Stimulated activated naive CD8-positive, alpha-beta T cell treated with anti-CD3 and anti-CD28 coated beads, Interleukin-15, Interleukin-2, amounts not matched to agents 100 ng/mL and 50 ng/mL, for 24 hours (primary cell): Measurements from ENCODE around the gene OSBP2.
"Not testable (repeated sequence)": the region's sequence is repeated elsewhere in the genome, so short reads cannot be mapped to it uniquely, and the experiment has no call there.

Experiments
- H3K27ac Mint-ChIP-seq: one replicate; pipeline ENCODE4 v1.8.0; 2021; ENCODE audit warnings: mild to moderate bottlenecking, mixed read lengths
- H3K27me3 Mint-ChIP-seq: one replicate; pipeline ENCODE4 v1.8.0; 2021; ENCODE audit warnings: mixed read lengths
- H3K36me3 Mint-ChIP-seq: one replicate; pipeline ENCODE4 v1.8.0; 2021; ENCODE audit warnings: low read depth, mixed read lengths
- H3K4me1 Mint-ChIP-seq: one replicate; pipeline ENCODE4 v1.8.0; 2021; ENCODE audit warnings: low read depth, mixed read lengths
- H3K4me3 Mint-ChIP-seq: one replicate; pipeline ENCODE4 v1.8.0; 2021; ENCODE audit warnings: mild to moderate bottlenecking, mixed read lengths
- H3K9me3 Mint-ChIP-seq: one replicate; pipeline ENCODE4 v1.8.0; 2021; ENCODE audit warnings: mixed read lengths

OSBP2 gene

DNA sequence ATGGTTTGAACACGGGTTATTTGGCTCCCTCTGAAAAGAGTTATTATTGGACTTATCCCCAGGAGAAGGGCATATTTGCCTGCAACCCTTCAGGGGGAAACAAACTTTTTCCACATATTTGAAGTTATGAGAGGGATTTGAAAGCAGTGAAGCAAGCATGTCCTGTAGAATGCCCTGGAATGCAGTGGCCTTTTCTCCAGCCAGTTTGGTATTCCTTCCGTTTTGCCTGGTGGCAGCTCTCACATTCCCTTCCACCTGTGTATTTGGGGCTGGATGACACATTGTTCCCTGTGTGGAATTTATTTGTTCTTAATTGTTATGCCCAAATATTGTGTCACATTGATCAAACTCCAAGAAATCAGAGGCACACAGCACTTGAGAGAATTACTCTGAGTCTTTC, 59.0 kb downstream of the OSBP2 start:
- no peak overlapping the region for H3K4me3 Mint-ChIP-seq
- no peaks in the 10 kb centered on the region for H3K36me3 Mint-ChIP-seq
- H3K27ac Mint-ChIP-seq, result no peak overlapping the region
- H3K9me3 Mint-ChIP-seq, result no peaks in the 10 kb centered on the region
- H3K4me1 Mint-ChIP-seq, result no peaks in the 10 kb centered on the region
- H3K27me3 Mint-ChIP-seq, result no peaks in the 10 kb centered on the region

DNA sequence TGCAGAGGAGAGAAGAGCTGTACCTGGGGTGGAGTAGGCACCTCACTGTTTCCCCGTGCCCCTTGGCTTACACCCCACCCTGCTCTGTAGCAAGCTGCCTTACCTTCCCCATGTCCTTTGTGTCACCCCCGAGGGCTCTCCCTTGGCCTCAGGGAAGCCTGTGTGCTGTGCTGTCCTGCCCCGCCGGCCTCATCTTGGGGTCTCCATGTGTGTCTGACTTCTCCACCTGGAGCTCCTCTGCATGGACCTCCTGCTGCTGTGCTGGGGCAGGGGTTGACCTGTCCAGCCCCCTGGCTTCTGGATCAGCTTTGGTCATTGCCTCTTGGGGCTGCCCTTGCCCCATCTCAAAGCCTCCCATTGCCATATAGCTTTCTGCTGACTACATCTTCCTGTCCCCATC, 59.8 kb downstream of the OSBP2 start:
- Mint-ChIP-seq H3K36me3 (no peaks in the 10 kb centered on the region), H3K27ac (no peak overlapping the region), H3K27me3 (no peaks in the 10 kb centered on the region), H3K4me3 (no peak overlapping the region), H3K9me3 (no peaks in the 10 kb centered on the region), H3K4me1 (no peaks in the 10 kb centered on the region)

- Mint-ChIP-seq H3K36me3 (no peaks in the 10 kb centered on the region), H3K27me3 (no peaks in the 10 kb centered on the region), H3K9me3 (no peaks in the 10 kb centered on the region), H3K4me3 (no peak overlapping the region), H3K27ac (no peak overlapping the region), H3K4me1 (no peaks in the 10 kb centered on the region)
Measured at GRCh38 chr22:30754971-30755758, 60.5 kb downstream of the OSBP2 start.

- H3K4me1 Mint-ChIP-seq, result no peaks in the 10 kb centered on the region
- no peak overlapping the region for H3K27ac Mint-ChIP-seq
- no peaks in the 10 kb centered on the region for H3K27me3 Mint-ChIP-seq
- no peaks in the 10 kb centered on the region for H3K9me3 Mint-ChIP-seq
- no peak overlapping the region for H3K4me3 Mint-ChIP-seq
- no peaks in the 10 kb centered on the region for H3K36me3 Mint-ChIP-seq
Measured at GRCh38 chr22:30755759-30756124, 61.1 kb downstream of the OSBP2 start.

DNA sequence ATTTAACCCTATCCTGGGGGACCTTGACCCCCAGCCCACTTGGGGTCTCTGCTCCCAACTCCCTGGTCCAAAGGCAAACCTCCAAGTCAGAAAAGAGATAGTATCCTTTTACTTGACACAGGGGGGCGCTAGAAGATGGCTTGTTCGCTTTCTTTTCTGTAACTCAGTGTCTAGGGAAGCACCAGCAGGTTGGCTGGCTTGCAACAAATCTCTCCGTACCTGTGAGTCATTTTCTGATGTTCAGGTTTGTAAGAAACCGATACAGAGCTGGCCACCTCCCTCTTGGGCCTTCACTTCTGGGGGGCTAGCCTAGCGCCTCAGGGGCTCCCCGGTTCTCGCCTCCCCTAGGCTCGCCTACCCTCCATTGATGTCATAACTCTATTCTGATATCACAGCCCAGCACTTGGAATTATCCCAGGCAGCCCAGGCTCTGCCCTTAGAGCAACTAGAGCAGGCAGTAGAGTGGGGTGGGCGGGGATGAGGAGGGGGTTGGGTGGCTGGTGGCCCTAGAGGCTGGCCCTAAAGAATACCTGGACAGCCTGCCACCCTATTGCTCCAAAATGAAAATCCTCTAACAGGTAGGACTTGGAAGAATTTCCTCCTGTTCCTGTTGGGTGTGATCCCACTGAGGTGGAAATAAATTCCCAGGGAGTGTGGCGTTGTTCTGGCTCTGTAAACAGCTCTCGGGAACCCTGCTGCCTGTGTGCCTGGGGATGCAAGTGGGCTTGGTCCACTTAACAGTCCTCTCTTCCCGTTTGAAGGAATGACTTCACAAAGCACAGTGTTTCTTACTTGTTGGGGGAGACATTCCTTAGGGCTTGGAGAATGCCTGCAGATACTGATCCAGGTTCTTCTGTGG, 69.4 kb downstream of the OSBP2 start:
- H3K9me3 Mint-ChIP-seq, result no peaks in the 10 kb centered on the region
- H3K4me1 Mint-ChIP-seq, result no peaks in the 10 kb centered on the region
- H3K36me3 Mint-ChIP-seq, result no peaks in the 10 kb centered on the region
- no peak overlapping the region for H3K27ac Mint-ChIP-seq
- H3K27me3 Mint-ChIP-seq, result no peaks in the 10 kb centered on the region
- no peak overlapping the region for H3K4me3 Mint-ChIP-seq

DNA sequence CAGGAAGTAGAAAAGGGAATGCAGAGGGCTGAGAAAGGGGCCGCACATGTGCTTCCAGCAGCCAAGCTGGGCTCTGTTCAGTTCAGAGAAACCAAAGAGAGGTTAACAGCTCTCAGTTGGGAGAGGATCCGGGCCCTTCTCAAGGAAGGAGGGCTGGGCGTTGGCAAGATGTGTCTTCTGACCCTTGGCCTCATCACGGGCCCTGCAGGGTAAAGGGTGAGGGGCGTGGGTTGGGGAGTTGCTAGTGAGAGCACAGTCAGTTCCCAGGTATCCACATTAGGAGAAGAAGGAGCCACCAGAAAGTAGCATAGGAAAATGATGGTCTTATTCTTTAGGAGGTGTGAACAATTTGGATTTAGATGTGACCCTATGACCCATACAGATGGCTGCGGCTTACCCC, 73.0 kb downstream of the OSBP2 start:
- Mint-ChIP-seq H3K4me1 (no peaks in the 10 kb centered on the region), H3K27me3 (no peaks in the 10 kb centered on the region), H3K4me3 (no peak overlapping the region), H3K36me3 (no peaks in the 10 kb centered on the region), H3K27ac (no peak overlapping the region), H3K9me3 (no peaks in the 10 kb centered on the region)

GRCh38 chr22:30770716-30771115, 76.0 kb downstream of the OSBP2 start:
- no peak overlapping the region for H3K27ac Mint-ChIP-seq
- no peaks in the 10 kb centered on the region for H3K4me1 Mint-ChIP-seq
- H3K4me3 Mint-ChIP-seq, result no peak overlapping the region
- no peaks in the 10 kb centered on the region for H3K27me3 Mint-ChIP-seq
- no peaks in the 10 kb centered on the region for H3K9me3 Mint-ChIP-seq
- no peaks in the 10 kb centered on the region for H3K36me3 Mint-ChIP-seq

DNA sequence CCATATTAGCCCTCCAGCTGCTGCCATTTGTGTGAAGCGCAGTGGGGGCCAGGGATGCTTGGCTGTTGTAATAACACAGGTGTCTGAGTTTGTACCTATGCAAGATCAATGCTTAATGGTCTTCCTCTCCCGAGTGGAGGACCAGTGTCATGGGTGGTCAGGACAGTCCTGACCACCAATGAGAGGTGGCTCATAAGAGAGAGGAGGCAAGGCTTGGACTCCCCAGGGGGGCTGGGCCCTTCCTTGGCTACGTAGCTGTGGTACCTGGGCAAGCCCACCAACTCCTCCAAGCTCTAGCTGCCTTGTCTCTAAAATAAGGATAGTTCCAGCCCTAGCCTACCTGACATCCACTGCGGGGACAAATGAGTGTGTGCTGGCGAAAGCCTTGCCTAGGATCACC, 79.2 kb downstream of the OSBP2 start:
- Mint-ChIP-seq H3K27me3 (no peaks in the 10 kb centered on the region), H3K36me3 (no peaks in the 10 kb centered on the region), H3K4me3 (no peak overlapping the region), H3K27ac (no peak overlapping the region), H3K9me3 (no peaks in the 10 kb centered on the region), H3K4me1 (no peaks in the 10 kb centered on the region)

DNA sequence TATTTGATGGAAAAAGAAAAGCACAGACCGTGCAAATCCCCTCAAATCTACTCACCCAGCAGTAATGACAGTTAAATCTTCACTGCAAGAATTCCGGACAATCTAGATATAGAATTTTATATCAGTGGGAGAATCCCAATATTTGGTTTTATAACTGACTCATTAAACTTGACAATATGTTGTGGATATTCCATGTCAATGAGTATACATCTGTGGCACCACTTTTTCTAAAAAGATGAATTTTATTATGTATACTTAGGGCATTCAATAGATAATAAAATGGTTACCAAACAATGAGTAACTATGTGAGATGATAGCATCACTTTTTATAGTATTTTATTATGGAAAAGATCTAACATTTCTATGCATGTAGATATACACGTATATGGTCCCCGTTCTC, 79.9 kb downstream of the OSBP2 start:
- no peaks in the 10 kb centered on the region for H3K36me3 Mint-ChIP-seq

DNA sequence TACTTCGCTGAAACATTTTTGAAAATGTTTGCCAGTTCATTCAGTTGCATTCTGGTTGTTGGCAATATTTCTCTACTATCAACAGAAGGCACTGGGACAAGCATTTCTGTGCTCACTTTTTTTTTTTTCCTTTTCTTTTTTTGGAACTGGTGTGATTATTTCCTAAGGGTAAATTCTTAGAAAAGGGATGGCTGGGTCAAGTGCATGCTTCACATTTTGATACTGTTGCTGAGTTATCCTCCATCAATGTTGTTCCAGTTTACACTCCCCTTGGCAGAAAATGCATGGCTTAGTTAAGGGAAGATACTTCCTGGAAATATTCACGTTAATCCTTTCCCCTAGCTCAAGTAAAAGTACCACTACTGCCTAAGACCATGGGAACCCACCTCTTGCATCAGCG, 81.8 kb downstream of the OSBP2 start:
- Mint-ChIP-seq H3K27ac (no peak overlapping the region), H3K4me3 (no peak overlapping the region), H3K4me1 (peaks cover 6% of the 10 kb centered on the region), H3K27me3 (peaks cover 4% of the 10 kb centered on the region), H3K36me3 (no peaks in the 10 kb centered on the region), H3K9me3 (no peaks in the 10 kb centered on the region)

More for the DNA sequence above, 79.9 kb downstream of the OSBP2 start:
- H3K27me3 Mint-ChIP-seq, result no peaks in the 10 kb centered on the region
- no peak overlapping the region for H3K4me3 Mint-ChIP-seq
- H3K27ac Mint-ChIP-seq, result no peak overlapping the region
- no peaks in the 10 kb centered on the region for H3K4me1 Mint-ChIP-seq
- H3K9me3 Mint-ChIP-seq, result no peaks in the 10 kb centered on the region

DNA sequence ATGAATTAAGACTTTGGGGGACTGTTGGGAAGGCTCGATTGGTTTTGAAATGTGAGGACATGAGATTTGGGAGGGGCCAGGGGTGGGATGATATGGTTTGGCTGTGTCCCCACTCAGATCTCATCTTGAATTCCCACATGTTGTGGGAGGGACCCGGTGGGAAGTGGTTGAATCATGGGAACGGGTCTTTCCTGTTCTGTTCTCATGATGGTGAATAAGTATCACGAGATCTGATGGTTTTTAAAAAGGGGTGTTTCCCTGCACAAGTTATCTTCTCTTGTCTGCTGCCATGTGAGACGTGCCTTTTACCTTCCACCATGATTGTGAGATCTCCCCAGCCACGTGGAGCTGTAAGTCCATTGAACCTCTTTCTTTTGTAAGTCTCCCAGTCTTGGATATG, 82.5 kb downstream of the OSBP2 start:
- H3K27me3 Mint-ChIP-seq, H3K4me1 Mint-ChIP-seq, H3K27ac Mint-ChIP-seq, H3K36me3 Mint-ChIP-seq, H3K9me3 Mint-ChIP-seq, H3K4me3 Mint-ChIP-seq: not testable (repeated sequence)

- peaks cover 4% of the 10 kb centered on the region for H3K27me3 Mint-ChIP-seq
- H3K4me1 Mint-ChIP-seq, result peaks cover 6% of the 10 kb centered on the region
- no peak overlapping the region for H3K27ac Mint-ChIP-seq
- no peak overlapping the region for H3K4me3 Mint-ChIP-seq
- H3K9me3 Mint-ChIP-seq, result no peaks in the 10 kb centered on the region
- no peaks in the 10 kb centered on the region for H3K36me3 Mint-ChIP-seq
Measured at GRCh38 chr22:30777587-30777986, 82.9 kb downstream of the OSBP2 start.

DNA sequence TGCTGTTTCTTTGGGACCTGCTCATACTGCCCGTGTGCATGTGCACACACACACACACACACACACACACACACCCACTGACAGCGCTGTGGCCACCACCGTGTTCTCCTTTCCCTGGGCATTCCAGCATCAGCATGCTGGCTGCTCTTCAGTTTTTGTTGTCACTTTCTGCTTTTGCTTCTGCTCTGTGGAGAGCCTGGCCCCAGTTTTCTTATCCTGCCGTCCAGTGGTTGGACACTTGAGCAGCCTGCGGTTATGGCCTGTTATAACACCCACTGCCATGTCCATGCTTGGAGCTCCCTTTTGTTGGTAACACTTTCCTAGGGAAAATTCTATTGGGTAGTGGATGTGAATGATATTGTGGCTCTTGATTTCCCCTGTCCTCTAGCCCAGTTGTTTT, 83.6 kb downstream of the OSBP2 start:
- no peaks in the 10 kb centered on the region for H3K36me3 Mint-ChIP-seq
- no peak overlapping the region for H3K4me3 Mint-ChIP-seq
- no peak overlapping the region for H3K27ac Mint-ChIP-seq

DNA sequence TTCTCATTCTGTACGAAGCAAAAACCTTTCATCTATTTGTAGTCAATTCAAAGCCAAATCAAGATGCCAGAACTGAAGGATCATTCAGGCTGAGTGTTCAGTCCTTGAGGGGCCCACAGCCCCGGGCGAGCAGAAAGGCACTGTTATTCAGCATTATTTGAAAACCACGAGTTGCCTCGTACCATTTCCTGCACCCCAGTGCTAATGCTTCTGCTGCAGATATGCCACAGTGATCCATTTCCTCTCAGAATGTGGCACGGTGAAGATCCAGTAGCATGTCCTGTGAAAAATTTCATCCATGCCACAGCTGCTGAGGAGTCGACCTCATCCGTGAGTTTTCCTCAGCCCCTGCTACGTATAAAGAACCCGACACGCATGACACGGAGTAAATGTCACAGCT, 85.4 kb downstream of the OSBP2 start:
- Mint-ChIP-seq H3K27me3 (peaks cover 4% of the 10 kb centered on the region), H3K27ac (no peak overlapping the region), H3K4me1 (peaks cover 6% of the 10 kb centered on the region), H3K9me3 (no peaks in the 10 kb centered on the region), H3K36me3 (no peaks in the 10 kb centered on the region), H3K4me3 (no peak overlapping the region)

More for the DNA sequence above, 83.6 kb downstream of the OSBP2 start:
- H3K9me3 Mint-ChIP-seq, result no peaks in the 10 kb centered on the region
- H3K27me3 Mint-ChIP-seq, result peaks cover 4% of the 10 kb centered on the region
- H3K4me1 Mint-ChIP-seq, result peaks cover 6% of the 10 kb centered on the region

DNA sequence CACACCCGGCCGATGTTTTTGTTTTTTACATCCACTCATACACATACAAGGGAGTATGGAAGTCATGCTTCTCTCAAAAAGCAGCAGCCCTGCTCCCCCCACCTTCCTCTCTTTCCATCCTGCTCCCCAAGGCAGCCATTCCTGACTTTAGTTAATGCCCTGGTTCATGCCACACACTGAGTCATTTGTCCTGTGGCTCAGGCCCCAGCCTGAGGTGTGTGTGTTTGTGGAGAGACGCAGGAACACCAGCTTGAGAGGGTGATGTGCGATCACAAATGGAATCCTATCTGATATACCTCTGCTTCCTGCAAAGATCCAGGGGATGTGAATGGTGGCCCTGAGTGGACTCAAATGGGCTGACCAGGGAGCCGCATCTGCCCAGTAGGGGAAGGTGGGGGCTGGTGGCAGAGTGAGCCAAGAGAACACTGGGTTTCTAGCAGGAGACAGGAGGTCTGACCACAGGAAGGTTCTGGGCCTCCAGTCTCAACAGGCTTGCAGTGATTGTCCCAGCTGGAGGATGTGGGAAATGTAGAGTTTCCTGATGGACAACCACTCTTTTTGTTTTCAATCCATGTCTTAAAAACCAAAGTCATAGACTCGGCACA, 86.7 kb downstream of the OSBP2 start:
- Mint-ChIP-seq H3K4me3 (no peak overlapping the region), H3K4me1 (peaks cover 6% of the 10 kb centered on the region), H3K36me3 (no peaks in the 10 kb centered on the region), H3K27ac (no peak overlapping the region), H3K27me3 (peaks cover 4% of the 10 kb centered on the region), H3K9me3 (no peaks in the 10 kb centered on the region)
